Astrocyte (in vitro differentiated cells and primary cell): ENCODE data around the gene RTRAF. TPM values are rescaled to one million over a fixed set of nuclear protein-coding genes. Genes with fewer than 3 reads are reported as not detected.

Experiments
- DNase-seq: peaks from one replicate; pipeline ENCODE4 v3.0.0-alpha.2; 2010; ENCODE audit warnings: low read depth
- FAIRE-seq: peaks from 2 replicates; lab custom pipeline; 2011; peaks lifted over from hg19 to GRCh38; lab: Jason Lieb, UNC
- H2AFZ ChIP-seq: 2 replicates; pipeline ENCODE4 v1.6.0; 2012; ENCODE audit warnings: low read depth, low read length, inconsistent platforms
- H3K27ac ChIP-seq: 2 replicates; pipeline ENCODE4 v1.5.1; 2011; ENCODE audit warnings: low read depth, low read length, inconsistent platforms
- H3K27me3 ChIP-seq: 2 replicates; pipeline ENCODE4 v1.6.0; 2011; ENCODE audit warnings: low read length, inconsistent platforms; ENCODE audit not compliant: insufficient read depth
- H3K36me3 ChIP-seq: 2 replicates; pipeline ENCODE4 v1.5.1; 2011; ENCODE audit warnings: low read length, inconsistent platforms; ENCODE audit not compliant: insufficient read depth
- H3K4me1 ChIP-seq: 2 replicates; pipeline ENCODE4 v1.5.1; 2011; ENCODE audit warnings: low read length, inconsistent platforms; ENCODE audit not compliant: insufficient read depth
- H3K4me2 ChIP-seq: 2 replicates; pipeline ENCODE4 v1.6.0; 2012; ENCODE audit warnings: low read length, inconsistent platforms
- H3K4me3 ChIP-seq: 2 replicates; pipeline ENCODE4 v1.5.1; 2011; ENCODE audit warnings: low read depth, mild to moderate bottlenecking, low read length, inconsistent platforms; ENCODE audit not compliant: insufficient read depth
- H3K79me2 ChIP-seq: 2 replicates; pipeline ENCODE4 v1.6.0; 2012; ENCODE audit warnings: mild to moderate bottlenecking, low read length, inconsistent platforms; ENCODE audit not compliant: insufficient read depth
- H3K9ac ChIP-seq: 2 replicates; pipeline ENCODE4 v1.6.0; 2012; ENCODE audit warnings: mild to moderate bottlenecking, low read length, inconsistent platforms
- H3K9me3 ChIP-seq: 2 replicates; pipeline ENCODE4 v1.5.1; 2012; ENCODE audit warnings: low read depth, mild to moderate bottlenecking, low read length, inconsistent platforms; ENCODE audit not compliant: insufficient read depth
- H4K20me1 ChIP-seq: 2 replicates; pipeline ENCODE4 v1.6.0; 2012; ENCODE audit warnings: low read length, inconsistent platforms; ENCODE audit not compliant: insufficient read depth
- H3K27ac Mint-ChIP-seq: one replicate; pipeline ENCODE4 v1.8.0; 2021; ENCODE audit warnings: mild to moderate bottlenecking, mixed read lengths; ENCODE audit not compliant: unreplicated experiment
- H3K27me3 Mint-ChIP-seq: one replicate; pipeline ENCODE4 v1.8.0; 2021; ENCODE audit warnings: low read depth, mixed read lengths; ENCODE audit not compliant: unreplicated experiment
- H3K36me3 Mint-ChIP-seq: one replicate; pipeline ENCODE4 v1.8.0; 2021; ENCODE audit warnings: low read depth, mixed read lengths; ENCODE audit not compliant: unreplicated experiment
- H3K4me1 Mint-ChIP-seq: one replicate; pipeline ENCODE4 v1.8.0; 2021; ENCODE audit warnings: low read depth, mixed read lengths; ENCODE audit not compliant: unreplicated experiment
- H3K4me3 Mint-ChIP-seq: one replicate; pipeline ENCODE4 v1.8.0; 2021; ENCODE audit warnings: mild to moderate bottlenecking, moderate library complexity, mixed read lengths; ENCODE audit not compliant: unreplicated experiment
- H3K9me3 Mint-ChIP-seq: one replicate; pipeline ENCODE4 v1.8.0; 2021; ENCODE audit warnings: mild to moderate bottlenecking, mixed read lengths; ENCODE audit not compliant: unreplicated experiment
- CTCF ChIP-seq: IDR thresholded peaks from 2 replicates; pipeline ENCODE4 v1.5.1; 2011; ENCODE audit warnings: low read depth, mild to moderate bottlenecking, inconsistent platforms, low read length, moderate library complexity; ENCODE audit not compliant: insufficient read depth
- EZH2 ChIP-seq: IDR thresholded peaks from 2 replicates; pipeline ENCODE4 v1.6.1; 2012; ENCODE audit warnings: mild to moderate bottlenecking, low read length, inconsistent platforms; ENCODE audit not compliant: insufficient read depth
- total RNA-seq: library from RNA; stranded (reverse); gene quantifications from 2 replicates; pipeline ENCODE4 v1.2.1, GENCODE V29; 2021

The RTRAF gene
- total RNA-seq, 1 donor from 2014 or later = 224 TPM

- no peak overlapping the region for H3K27ac ChIP-seq
- H3K27me3 ChIP-seq = no peaks in the 10 kb centered on the region
- H3K4me2 ChIP-seq = no peak overlapping the region
- H3K9me3 ChIP-seq = no peaks in the 10 kb centered on the region
- H3K9me3 Mint-ChIP-seq = peaks cover 5% of the 10 kb centered on the region
- no peak overlapping the region for H3K4me3 Mint-ChIP-seq
- FAIRE-seq (no peak), DNase-seq (no peak)
- H3K9ac ChIP-seq = no peak overlapping the region
- peaks cover 5% of the 10 kb centered on the region for H3K4me1 Mint-ChIP-seq
- no peak for TF ChIP-seq CTCF
- no peak for TF ChIP-seq EZH2
- no peak overlapping the region for H3K27ac Mint-ChIP-seq
- no peaks in the 10 kb centered on the region for H4K20me1 ChIP-seq
- H3K36me3 ChIP-seq = peaks cover 9% of the 10 kb centered on the region
- no peaks in the 10 kb centered on the region for H3K79me2 ChIP-seq
- H3K36me3 Mint-ChIP-seq = peaks cover 2% of the 10 kb centered on the region
- H2AFZ ChIP-seq = no peak overlapping the region
- H3K4me1 ChIP-seq = peaks cover 13% of the 10 kb centered on the region
- peaks cover 5% of the 10 kb centered on the region for H3K27me3 Mint-ChIP-seq
- no peak overlapping the region for H3K4me3 ChIP-seq
Observed at GRCh38 chr14:52018252-52018651, 28.9 kb downstream of the RTRAF start.

- Histone ChIP-seq H3K27me3 (no peaks in the 10 kb centered on the region), H3K9ac (no peak overlapping the region), H3K4me2 (no peak overlapping the region), H3K9me3 (no peaks in the 10 kb centered on the region), H4K20me1 (no peaks in the 10 kb centered on the region), H3K4me1 (peaks cover 20% of the 10 kb centered on the region), H2AFZ (no peak overlapping the region), H3K36me3 (peaks cover 9% of the 10 kb centered on the region), H3K27ac (no peak overlapping the region), H3K4me3 (no peak overlapping the region), H3K79me2 (no peaks in the 10 kb centered on the region)
- Mint-ChIP-seq H3K36me3 (peaks cover 2% of the 10 kb centered on the region), H3K4me1 (peaks cover 10% of the 10 kb centered on the region), H3K27ac (no peak overlapping the region), H3K27me3 (peaks cover 5% of the 10 kb centered on the region), H3K4me3 (no peak overlapping the region), H3K9me3 (peaks cover 5% of the 10 kb centered on the region)
- no peak for TF ChIP-seq CTCF
- TF ChIP-seq EZH2 = no peak
- FAIRE-seq (no peak), DNase-seq (no peak)
Observed at GRCh38 chr14:52018970-52019369, 29.6 kb downstream of the RTRAF start.

GRCh38 chr14:52020161-52020714, 30.9 kb downstream of the RTRAF start:
- no peak overlapping the region for H3K4me3 ChIP-seq
- DNase-seq = no peak
- peaks cover 9% of the 10 kb centered on the region for H3K36me3 ChIP-seq
- peaks cover 13% of the 10 kb centered on the region for H3K4me1 Mint-ChIP-seq
- H3K9ac ChIP-seq = no peak overlapping the region
- H3K27me3 ChIP-seq = no peaks in the 10 kb centered on the region
- H3K27ac Mint-ChIP-seq = no peak overlapping the region
- peaks cover 7% of the 10 kb centered on the region for H3K9me3 Mint-ChIP-seq
- H3K9me3 ChIP-seq = no peaks in the 10 kb centered on the region
- H3K36me3 Mint-ChIP-seq = peaks cover 2% of the 10 kb centered on the region
- no peak overlapping the region for H3K4me3 Mint-ChIP-seq
- H3K4me2 ChIP-seq = no peak overlapping the region
- no peak overlapping the region for H2AFZ ChIP-seq
- H3K27ac ChIP-seq = no peak overlapping the region
- H3K79me2 ChIP-seq = no peaks in the 10 kb centered on the region
- no peak for FAIRE-seq
- H4K20me1 ChIP-seq = no peaks in the 10 kb centered on the region
- no peak for TF ChIP-seq EZH2
- no peak for TF ChIP-seq CTCF
- peaks cover 5% of the 10 kb centered on the region for H3K27me3 Mint-ChIP-seq
- peaks cover 31% of the 10 kb centered on the region for H3K4me1 ChIP-seq
